OCI-LY7 (cell line): Measurements from ENCODE around the gene NTM. TPM values are rescaled to one million over a fixed set of nuclear protein-coding genes. Genes with fewer than 3 reads are reported as not detected.
"Not testable (repeated sequence)": the region's sequence is repeated elsewhere in the genome, so short reads cannot be mapped to it uniquely, and the experiment has no call there.

ENCODE experiments used
- BruUV-seq: library from RNA; stranded (reverse); fragments of 400-500 nt; replicated peaks from 2 replicates; lab custom pipeline; 2021; lab: Mats Ljungman, UMichigan
- CTCF ChIA-PET: fragments of 300-600 bp; sonication (Branson Sonifier 250); formaldehyde crosslinking; loops from one replicate; lab custom pipeline; 2022; ENCODE audit warnings: antibody characterized with exemption; ENCODE audit not compliant: unreplicated experiment; lab: Charles Lee
- POLR2A ChIA-PET: fragments of 300-600 bp; sonication (Branson Sonifier 250); formaldehyde crosslinking; loops from one replicate; lab custom pipeline; 2022; ENCODE audit warnings: antibody characterized with exemption; lab: Charles Lee
- DNase-seq: peaks from one replicate; pipeline ENCODE4 v3.0.0-alpha.2; 2015; ENCODE audit warnings: low spot score
- H2AFZ ChIP-seq: fragments of 200-600 bp; sonication (generic), shearing (Covaris generic); 2 replicates; pipeline ENCODE4 v1.6.1; 2014; ENCODE audit warnings: mild to moderate bottlenecking, antibody characterized with exemption, low read length, moderate library complexity
- H3K27ac ChIP-seq: fragments of 200-600 bp; sonication (generic); 2 replicates; pipeline ENCODE4 v1.5.1; 2014; ENCODE audit warnings: mixed run types, low read depth, mild to moderate bottlenecking, moderate library complexity, low read length, inconsistent platforms; ENCODE audit not compliant: poor library complexity, severe bottlenecking
- H3K36me3 ChIP-seq: fragments of 200-600 bp; sonication (generic); 2 replicates; pipeline ENCODE4 v1.6.1; 2014; ENCODE audit warnings: mild to moderate bottlenecking, antibody characterized with exemption, low read length, moderate library complexity, mixed read lengths; ENCODE audit not compliant: insufficient read depth
- H3K4me1 ChIP-seq: fragments of 200-600 bp; sonication (generic); 2 replicates; pipeline ENCODE4 v1.5.1; 2014; ENCODE audit warnings: mild to moderate bottlenecking, low read length; ENCODE audit not compliant: insufficient read depth, poor library complexity, severe bottlenecking
- H3K4me2 ChIP-seq: fragments of 200-600 bp; sonication (generic); 2 replicates; pipeline ENCODE4 v1.6.1; 2014; ENCODE audit warnings: mild to moderate bottlenecking, low read length
- H3K4me3 ChIP-seq: fragments of 200-600 bp; sonication (generic); 2 replicates; pipeline ENCODE4 v1.5.1; 2014; ENCODE audit warnings: mild to moderate bottlenecking, low read depth, low read length; ENCODE audit not compliant: poor library complexity, severe bottlenecking
- H3K79me2 ChIP-seq: fragments of 200-600 bp; sonication (generic); 2 replicates; pipeline ENCODE4 v1.6.1; 2016; ENCODE audit warnings: low read depth, mild to moderate bottlenecking, low read length, moderate library complexity, mixed read lengths; ENCODE audit not compliant: insufficient read depth
- H3K9me2 ChIP-seq: fragments of 200-600 bp; sonication (generic); 2 replicates; pipeline ENCODE4 v1.6.1; 2016; ENCODE audit warnings: mild to moderate bottlenecking, low read length, mixed read lengths; ENCODE audit not compliant: insufficient read depth
- H3K9me3 ChIP-seq: fragments of 200-600 bp; sonication (generic); 2 replicates; pipeline ENCODE4 v1.6.1; 2014; ENCODE audit warnings: mild to moderate bottlenecking, mixed run types, low read length, mixed read lengths
- H4K20me1 ChIP-seq: fragments of 200-600 bp; sonication (generic); 2 replicates; pipeline ENCODE4 v1.6.1; 2014; ENCODE audit warnings: mild to moderate bottlenecking, antibody characterized with exemption, low read length, moderate library complexity, mixed read lengths; ENCODE audit not compliant: insufficient read depth
- CTCF ChIP-seq: fragments of 200-600 bp; sonication (generic); conservative IDR thresholded peaks from 2 replicates; pipeline ENCODE4 v1.5.1; 2014; ENCODE audit warnings: mild to moderate bottlenecking, antibody characterized with exemption, low read length, moderate library complexity, mixed read lengths
- EZH2phosphoT487 ChIP-seq: fragments of 200-600 bp; sonication (generic); IDR thresholded peaks from 2 replicates; pipeline ENCODE4 v1.6.1; 2018; ENCODE audit warnings: low read depth, borderline replicate concordance, mild to moderate bottlenecking, mixed run types, antibody characterized with exemption, low read length, moderate library complexity, mixed read lengths
- intact Hi-C: fragments of 100-400 bp; cut with micrococcal nuclease; formaldehyde crosslinking; loops from one replicate; pipeline ENCODE4 v1.10.0; 2022; ENCODE audit not compliant: unreplicated experiment
- total RNA-seq, 2 experiments: library from RNA; depleted of rRNA in 1 of 2; stranded (reverse); fragments of >200 nt in 1 of 2; shearing (Covaris generic) in 1 of 2; gene quantifications; 2 replicates each; pipeline ENCODE4 v1.2.3, GENCODE V29; 2014 to 2022

NTM gene
- total RNA-seq, 2 experiments from 2014 or later: not detected

GRCh38 chr11:131491503-131491902, 121.1 kb downstream of the NTM start:
- H3K4me3 ChIP-seq: no peak overlapping the region
- no peak overlapping the region for H3K4me2 ChIP-seq
- TF ChIP-seq CTCF (no peak), EZH2phosphoT487 (no peak)
- H3K9me2 ChIP-seq: no peaks in the 10 kb centered on the region
- H4K20me1 ChIP-seq: no peaks in the 10 kb centered on the region
- intact Hi-C loops: no loop called here
- H3K36me3 ChIP-seq: no peaks in the 10 kb centered on the region
- BruUV-seq: no TSS peak
- H3K27ac ChIP-seq: no peak overlapping the region
- H3K4me1 ChIP-seq: no peaks in the 10 kb centered on the region
- no peak overlapping the region for H2AFZ ChIP-seq
- no peak for DNase-seq
- no peaks in the 10 kb centered on the region for H3K79me2 ChIP-seq
- ChIA-PET CTCF (no interaction called here), POLR2A (no interaction called here)
- no peaks in the 10 kb centered on the region for H3K9me3 ChIP-seq

GRCh38 chr11:131495423-131495822, 125.0 kb downstream of the NTM start:
- POLR2A ChIA-PET: no interaction called here
- Histone ChIP-seq H3K9me3 (no peaks in the 10 kb centered on the region), H3K4me3 (no peak overlapping the region), H3K36me3 (no peaks in the 10 kb centered on the region), H3K9me2 (no peaks in the 10 kb centered on the region), H3K4me1 (no peaks in the 10 kb centered on the region), H2AFZ (no peak overlapping the region), H4K20me1 (no peaks in the 10 kb centered on the region), H3K27ac (no peak overlapping the region), H3K79me2 (no peaks in the 10 kb centered on the region), H3K4me2 (no peak overlapping the region)
- DNase-seq: no peak
- CTCF ChIA-PET: no interaction called here
- TF ChIP-seq CTCF (no peak), EZH2phosphoT487 (no peak)
- no TSS peak for BruUV-seq
- intact Hi-C loops: no loop called here

DNA sequence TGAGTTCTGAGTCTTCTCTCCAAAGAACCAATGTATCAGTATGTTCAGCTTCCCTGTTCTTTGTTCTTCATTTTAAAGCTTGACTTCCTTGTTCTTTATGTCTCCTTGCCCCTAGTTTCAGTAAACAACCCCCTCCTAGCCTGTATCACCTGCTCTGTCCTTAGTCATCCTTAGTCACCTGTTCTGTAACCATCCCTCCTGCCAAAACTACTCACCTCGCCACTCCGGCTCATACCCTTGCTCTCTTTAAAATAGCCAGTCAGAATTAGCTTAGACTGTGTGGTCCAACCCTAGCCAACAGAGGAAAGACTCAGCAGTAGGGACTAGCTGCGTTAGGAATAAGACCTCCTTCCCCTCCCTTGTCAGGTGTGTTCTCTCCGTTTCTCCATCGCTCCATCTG, 127.3 kb downstream of the NTM start:
- H3K79me2 ChIP-seq, H3K4me3 ChIP-seq, H4K20me1 ChIP-seq, H3K9me2 ChIP-seq, H3K4me1 ChIP-seq, H3K36me3 ChIP-seq, intact Hi-C loops, H2AFZ ChIP-seq, CTCF ChIA-PET, H3K4me2 ChIP-seq, DNase-seq, H3K27ac ChIP-seq, BruUV-seq, H3K9me3 ChIP-seq: not testable (repeated sequence)
- POLR2A ChIA-PET: interaction anchor here (1.1 kb wide), 1 partner anchor 28 kb away, joined by 3 read pairs; no protein-coding TSS in a partner anchor
